ENCODE measurements around the gene EFCAB12.

DNA sequence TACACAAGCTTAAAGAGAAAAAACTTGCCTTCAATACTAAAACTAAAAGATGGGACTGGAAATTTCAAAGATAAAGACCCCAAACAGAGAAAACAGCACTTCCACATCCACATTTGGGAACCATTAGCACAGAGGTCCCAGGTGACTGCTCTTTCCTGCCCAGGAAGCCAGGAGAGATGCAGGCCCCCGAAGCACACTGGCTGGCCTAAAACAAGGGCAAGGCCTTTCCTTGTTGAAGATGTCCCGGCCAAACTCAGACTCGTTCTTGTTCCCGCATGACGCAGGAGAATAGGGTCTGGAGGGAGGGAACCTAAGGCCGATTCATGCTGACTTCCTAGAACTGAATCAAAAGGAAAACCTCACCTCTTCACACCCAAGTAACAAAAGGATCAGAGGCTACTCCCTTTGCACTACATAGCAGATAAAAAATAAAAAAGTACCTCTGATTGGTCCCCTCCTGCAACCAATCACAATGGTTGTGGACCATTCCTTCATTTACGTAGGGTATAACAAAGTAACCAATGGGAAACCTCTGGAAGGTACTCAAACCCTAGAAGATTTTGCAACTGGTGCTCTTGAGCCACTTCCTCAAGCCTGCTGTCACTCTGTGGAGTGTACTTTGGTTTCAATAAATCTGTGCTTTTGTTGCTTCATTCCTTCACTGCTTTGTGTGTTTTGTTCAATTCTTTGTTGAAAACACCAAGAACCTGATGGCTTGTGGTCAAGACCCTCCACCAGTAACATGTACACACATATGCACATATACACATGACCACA lies 48.7 kb downstream of the EFCAB12 start:
- no peak for TF ChIP-seq CTCF (IDR thresholded peaks at IDR 0.05)
- TF ChIP-seq POLR2A (IDR thresholded peaks at IDR 0.05): no peak

All from body of pancreas (tissue), 4 donors.